ENCODE results near the gene SDS.

Gene SDS, protein sequence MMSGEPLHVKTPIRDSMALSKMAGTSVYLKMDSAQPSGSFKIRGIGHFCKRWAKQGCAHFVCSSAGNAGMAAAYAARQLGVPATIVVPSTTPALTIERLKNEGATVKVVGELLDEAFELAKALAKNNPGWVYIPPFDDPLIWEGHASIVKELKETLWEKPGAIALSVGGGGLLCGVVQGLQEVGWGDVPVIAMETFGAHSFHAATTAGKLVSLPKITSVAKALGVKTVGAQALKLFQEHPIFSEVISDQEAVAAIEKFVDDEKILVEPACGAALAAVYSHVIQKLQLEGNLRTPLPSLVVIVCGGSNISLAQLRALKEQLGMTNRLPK

DNA sequence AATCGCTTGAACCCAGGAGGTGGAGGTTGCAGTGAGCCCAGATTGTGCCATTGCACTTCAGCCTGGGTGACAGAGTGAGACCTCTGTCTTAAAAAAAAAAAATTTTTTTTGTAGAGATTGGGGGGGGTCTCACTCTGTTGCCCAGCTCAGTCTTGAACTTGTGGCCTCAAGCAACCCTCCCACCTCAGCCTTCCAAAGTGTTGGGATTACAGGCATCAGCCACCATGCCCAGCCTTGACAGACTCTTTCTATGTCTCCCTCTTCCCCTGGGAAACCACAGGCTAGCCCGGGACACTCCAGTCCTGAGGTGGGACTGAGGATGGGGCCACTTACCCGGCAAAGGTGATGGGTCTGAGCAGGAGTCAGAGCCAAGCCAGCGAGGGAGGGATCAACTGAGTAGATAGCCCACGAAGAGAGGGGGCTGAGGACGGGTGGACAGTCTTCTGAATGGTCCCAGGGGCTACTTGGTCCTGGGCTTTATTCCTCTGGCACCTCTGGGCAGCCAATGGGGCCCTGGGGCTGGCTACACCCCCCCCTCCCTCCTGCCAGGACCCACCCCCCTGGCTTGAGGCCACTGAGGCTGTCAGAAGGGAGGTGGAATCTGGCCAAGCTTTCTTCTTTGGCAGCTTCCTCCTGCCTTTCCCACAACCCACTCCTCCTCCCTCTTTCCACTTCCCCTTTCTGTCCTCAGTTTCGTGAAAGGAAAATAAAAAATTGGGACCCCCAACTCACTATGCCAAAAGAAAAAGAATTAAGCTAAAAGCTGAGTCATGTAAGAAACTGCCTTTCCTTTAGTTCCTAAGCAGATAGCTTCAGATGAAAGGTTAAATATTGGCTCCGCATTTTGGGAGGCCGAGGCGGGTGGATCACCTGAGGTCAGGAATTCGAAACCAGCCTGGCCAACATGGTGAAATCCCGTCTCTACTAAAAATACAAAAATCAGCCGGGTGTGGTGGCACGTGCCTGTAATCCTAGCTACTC, at the start of gene SDS:
Gene SDS (minus strand): TSS at position 453 of the 981 bp plus-strand sequence. CDS start 4,179 bp downstream, outside the sequence.
- TF ChIP-seq GATA2 (IDR thresholded peaks at IDR 0.05; ENCODE audit: low read depth, low read length) (no peak), GATA3 (IDR thresholded peaks at IDR 0.05; ENCODE audit: low read depth, low read length) (no peak)

DNA sequence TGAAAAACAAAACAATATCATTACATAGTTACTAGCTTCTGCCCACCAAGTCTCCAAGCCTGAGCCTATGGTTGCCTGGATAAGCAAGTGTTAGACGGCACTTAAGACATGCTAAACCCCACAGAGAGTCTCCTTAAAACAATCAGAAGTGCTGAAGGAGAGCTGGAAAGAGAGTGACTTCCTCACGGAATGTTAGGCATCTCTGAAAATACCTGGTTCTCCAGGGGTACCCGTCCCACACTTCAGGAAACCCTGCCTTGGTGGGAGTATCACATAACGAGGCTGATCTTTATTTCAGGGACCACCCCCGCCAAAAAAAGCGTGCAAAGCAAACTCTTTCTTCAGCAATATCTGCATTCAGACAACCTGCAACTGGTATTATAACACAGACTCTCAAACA, 49.6 kb upstream of the SDS start:
- TF ChIP-seq GATA2 (IDR thresholded peaks at IDR 0.05; ENCODE audit: low read depth, low read length): no peak
- TF ChIP-seq GATA3 (IDR thresholded peaks at IDR 0.05; ENCODE audit: low read depth, low read length): no peak

DNA sequence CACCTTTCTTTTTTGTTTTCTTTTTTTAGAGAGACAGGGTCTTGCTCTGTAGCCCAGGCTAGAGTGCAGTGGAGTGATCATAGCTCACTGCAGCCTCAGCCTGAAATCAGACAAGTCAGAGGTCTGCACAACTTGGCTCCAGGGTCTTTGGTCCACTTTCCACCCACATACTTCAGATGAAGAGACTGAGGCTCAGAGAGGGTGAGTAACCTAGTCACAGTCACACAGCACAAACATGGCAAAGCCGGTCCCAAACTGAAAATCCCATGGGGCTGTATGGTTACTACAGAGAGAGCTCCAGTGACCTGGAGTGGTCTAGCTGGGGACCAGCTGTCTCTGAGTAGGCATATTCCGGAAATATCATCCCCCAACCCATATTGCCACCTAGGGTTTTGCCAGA, 48.8 kb upstream of the SDS start:
- TF ChIP-seq GATA3 (IDR thresholded peaks at IDR 0.05; ENCODE audit: low read depth, low read length) (no peak), GATA2 (IDR thresholded peaks at IDR 0.05; ENCODE audit: low read depth, low read length) (no peak)

DNA sequence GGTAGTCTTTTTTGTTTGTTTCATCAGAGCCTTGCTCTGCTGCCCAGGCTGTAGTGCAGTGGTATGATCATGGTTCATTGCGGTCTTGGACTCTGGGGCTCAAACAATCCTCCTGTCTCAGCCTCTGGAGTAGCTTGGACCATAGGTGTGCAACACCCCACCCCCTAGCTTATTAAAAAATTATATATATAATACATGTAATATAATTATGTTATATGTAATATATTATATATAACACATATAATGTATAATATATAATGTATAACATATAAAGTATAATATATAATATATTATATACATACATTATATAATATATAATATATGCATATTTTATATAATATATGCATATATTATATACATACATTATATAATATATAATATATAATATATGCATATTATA, 46.2 kb upstream of the SDS start:
- TF ChIP-seq GATA3 (IDR thresholded peaks at IDR 0.05; ENCODE audit: low read depth, low read length) (no peak), GATA2 (IDR thresholded peaks at IDR 0.05; ENCODE audit: low read depth, low read length) (no peak)

DNA sequence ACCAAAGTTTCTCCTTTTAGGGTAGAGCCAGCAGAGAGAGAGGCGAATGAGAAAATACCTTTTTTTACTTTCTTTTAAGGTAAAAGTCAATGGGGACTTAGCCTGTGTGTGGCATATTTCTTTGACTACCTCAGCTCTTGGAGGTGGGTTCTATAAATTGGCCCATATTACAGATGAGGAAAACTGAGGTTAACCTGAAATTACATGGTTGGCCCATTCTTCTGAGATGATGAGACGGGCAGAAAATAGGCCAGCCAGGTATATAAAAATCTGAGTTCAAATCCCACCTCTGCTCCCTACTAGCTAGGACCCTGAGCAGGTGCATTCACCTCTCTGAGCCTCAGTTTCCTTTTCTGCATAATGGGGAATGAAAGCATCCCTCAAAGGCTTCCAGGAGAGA, 45.6 kb upstream of the SDS start:
- TF ChIP-seq GATA3 (IDR thresholded peaks at IDR 0.05; ENCODE audit: low read depth, low read length): no peak

DNA sequence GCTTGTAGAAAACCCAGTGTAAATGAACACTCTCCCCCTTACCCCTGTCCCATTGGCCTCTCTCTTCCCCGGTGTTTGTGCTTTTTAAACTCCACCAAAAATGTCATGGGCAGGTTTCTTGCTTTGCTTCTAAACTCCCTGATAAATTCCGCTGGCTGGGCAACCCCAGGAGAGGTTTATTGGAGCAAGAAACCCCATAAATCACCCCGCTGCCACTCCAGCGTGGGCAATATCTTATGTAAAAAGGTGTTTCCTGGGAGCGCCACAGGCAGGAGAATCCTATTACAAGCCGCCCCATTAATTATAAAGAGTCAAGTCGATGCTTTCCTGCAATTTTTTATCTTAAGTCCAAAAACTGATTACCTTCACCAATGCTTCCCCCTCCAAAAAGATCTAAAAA, 45.2 kb upstream of the SDS start:
- no peak for TF ChIP-seq GATA2 (IDR thresholded peaks at IDR 0.05; ENCODE audit: low read depth, low read length)
- TF ChIP-seq GATA3 (IDR thresholded peaks at IDR 0.05; ENCODE audit: low read depth, low read length): no peak

DNA sequence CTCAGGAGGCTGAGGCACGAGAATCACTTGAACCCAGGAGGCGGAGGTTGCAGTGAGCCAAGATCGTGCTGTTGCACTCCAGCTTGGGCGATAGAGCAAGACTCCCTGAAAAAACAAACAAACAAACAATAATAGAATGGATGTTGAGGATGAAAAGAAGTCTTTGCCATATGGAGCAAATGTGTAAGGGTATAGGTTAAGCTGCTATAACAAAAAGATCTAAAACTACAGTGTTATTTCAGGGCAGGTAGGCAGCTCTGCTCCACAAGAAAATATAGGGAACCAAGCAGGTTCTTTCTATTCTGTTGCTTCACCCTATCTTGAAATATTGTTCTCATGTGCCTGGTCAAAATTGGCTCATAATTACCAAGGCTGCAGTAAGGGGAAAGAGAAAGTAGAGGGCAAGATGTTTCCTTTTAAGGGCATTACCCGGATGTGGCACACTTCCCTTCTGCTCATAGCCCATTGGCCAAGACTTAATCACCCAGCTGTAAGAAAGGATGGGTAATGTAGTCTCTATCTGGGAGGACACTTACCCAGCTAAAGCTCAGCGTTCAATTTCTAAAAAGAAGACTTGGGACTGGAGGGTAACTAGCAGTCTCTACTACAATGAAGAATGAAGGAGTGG, 42.0 kb upstream of the SDS start:
- no peak for TF ChIP-seq GATA2 (IDR thresholded peaks at IDR 0.05; ENCODE audit: low read depth, low read length)
- no peak for TF ChIP-seq GATA3 (IDR thresholded peaks at IDR 0.05; ENCODE audit: low read depth, low read length)

DNA sequence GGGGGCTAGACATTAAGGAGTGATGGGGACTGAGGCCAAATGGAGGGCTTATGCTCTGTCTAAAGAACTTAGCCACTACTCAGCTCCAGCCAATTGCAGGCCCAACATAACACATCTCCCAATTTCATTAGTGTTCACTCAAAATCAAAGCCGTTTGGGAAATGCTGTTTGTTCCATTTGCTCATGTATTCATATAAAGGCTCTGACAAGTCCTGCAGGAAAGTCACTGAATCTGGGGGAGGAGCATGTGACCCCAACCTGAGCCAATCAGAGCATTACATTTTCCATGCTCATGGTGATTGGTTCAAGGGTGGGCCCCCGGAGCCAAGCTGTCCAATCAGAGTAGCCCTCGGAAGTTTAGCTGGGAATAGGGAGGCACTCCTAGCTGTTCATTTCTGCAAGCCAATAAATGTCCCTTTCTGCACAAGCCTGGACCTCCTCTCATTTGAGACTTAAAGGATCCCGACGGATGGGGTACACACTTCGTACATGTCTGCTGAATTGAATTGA, 39.4 kb upstream of the SDS start:
- TF ChIP-seq GATA3 (IDR thresholded peaks at IDR 0.05; ENCODE audit: low read depth, low read length) (no peak), GATA2 (IDR thresholded peaks at IDR 0.05; ENCODE audit: low read depth, low read length) (no peak)

DNA sequence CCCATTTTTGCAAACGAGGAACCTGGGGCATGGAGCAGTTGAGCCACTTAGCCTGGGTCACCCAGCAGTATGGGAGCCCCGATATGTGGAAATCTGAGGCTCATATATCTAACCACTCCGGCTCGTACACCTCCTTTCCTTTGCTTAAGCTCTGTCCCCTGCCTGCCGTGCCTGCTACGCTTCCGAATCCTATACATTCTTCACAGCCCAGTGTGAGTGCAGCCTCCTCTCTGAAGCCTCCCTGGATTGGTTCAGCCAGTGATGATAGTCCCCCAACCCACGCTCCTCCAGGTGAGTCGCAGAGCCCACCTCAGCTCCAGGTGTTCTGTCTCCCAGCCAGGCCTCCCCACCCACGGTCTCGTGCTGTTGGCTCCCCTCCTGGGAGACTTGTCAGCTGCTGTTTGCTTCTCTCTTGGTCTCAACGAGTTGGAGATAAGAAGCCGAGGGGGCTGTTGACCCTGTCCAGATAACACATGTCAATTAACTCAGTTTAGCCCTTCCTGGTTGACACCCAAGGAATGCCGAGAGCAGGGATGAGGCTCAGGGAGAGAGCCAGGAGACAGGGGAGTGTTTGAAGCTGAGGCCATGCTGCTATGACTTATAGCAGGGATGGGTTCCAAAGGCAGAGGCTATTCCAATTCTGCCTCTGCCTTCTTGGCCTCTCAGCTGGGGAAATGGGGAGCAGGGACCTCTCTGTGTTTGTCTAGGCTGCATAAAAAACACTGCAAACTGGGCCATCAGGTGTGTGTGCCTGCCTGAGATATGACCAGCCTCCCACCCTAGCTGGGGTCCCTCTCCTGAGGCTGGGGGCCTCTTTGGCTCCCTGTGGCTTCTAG, 37.5 kb upstream of the SDS start:
- TF ChIP-seq GATA2 (IDR thresholded peaks at IDR 0.05; ENCODE audit: low read depth, low read length) (no peak), GATA3 (IDR thresholded peaks at IDR 0.05; ENCODE audit: low read depth, low read length) (no peak)

DNA sequence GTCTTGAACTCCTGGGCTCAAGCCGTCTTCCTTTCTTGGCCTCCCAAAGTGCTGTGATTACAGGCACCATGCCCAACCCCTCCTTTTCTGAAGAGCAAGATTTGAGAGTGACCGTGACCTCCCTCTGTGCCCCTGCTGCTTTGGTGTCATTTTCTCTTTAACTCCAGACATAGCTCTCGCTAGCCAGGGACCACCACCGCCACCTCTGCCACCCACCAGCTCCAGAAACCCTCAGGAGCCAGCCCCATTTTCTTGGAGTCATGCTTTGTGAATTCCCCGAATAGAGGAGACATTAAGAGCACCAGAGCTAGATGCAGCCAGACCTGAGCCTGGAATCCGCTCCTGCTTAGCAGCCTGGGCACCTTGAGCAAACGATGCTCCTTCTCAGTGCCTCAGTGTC, 36.6 kb upstream of the SDS start:
- TF ChIP-seq GATA2 (IDR thresholded peaks at IDR 0.05; ENCODE audit: low read depth, low read length) (no peak), GATA3 (IDR thresholded peaks at IDR 0.05; ENCODE audit: low read depth, low read length) (no peak)

DNA sequence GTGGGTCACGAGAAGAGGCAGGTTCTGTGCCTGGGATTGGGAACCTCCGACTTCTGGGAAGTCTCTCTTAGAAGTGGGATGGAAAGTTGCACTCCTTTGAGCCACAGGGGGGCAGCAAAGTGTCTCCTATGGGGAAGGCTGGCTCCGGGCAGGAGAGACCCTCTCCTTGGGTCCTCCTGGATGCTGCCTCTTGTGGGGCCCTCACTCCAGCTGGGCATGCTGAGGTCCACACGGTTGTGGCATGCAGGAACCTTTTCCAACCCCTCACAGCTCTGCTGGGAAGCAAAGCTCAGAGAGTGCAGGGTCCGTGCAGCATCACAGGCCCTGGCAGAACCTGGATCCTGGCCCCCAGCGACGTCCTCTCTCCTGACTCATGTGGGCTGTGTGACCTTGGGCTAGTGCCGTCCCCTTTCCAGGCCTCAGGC, 35.9 kb upstream of the SDS start:
- TF ChIP-seq GATA3 (IDR thresholded peaks at IDR 0.05; ENCODE audit: low read depth, low read length): no peak
- TF ChIP-seq GATA2 (IDR thresholded peaks at IDR 0.05; ENCODE audit: low read depth, low read length): no peak

DNA sequence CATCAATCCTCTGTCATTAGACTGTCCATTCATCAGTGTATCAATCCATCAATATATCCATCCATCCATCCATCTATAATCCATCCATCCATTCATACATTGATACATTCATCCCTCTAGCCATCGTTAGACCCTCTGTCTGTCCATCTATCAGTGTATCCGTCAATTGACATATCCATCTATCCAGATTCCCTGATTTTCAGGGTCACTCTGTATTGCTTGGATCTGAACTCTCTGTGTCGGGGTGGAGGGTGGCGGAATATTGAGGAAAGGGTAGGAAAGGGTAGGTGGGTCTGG, 35.6 kb upstream of the SDS start:
- no peak for TF ChIP-seq GATA2 (IDR thresholded peaks at IDR 0.05; ENCODE audit: low read depth, low read length)
- no peak for TF ChIP-seq GATA3 (IDR thresholded peaks at IDR 0.05; ENCODE audit: low read depth, low read length)

DNA sequence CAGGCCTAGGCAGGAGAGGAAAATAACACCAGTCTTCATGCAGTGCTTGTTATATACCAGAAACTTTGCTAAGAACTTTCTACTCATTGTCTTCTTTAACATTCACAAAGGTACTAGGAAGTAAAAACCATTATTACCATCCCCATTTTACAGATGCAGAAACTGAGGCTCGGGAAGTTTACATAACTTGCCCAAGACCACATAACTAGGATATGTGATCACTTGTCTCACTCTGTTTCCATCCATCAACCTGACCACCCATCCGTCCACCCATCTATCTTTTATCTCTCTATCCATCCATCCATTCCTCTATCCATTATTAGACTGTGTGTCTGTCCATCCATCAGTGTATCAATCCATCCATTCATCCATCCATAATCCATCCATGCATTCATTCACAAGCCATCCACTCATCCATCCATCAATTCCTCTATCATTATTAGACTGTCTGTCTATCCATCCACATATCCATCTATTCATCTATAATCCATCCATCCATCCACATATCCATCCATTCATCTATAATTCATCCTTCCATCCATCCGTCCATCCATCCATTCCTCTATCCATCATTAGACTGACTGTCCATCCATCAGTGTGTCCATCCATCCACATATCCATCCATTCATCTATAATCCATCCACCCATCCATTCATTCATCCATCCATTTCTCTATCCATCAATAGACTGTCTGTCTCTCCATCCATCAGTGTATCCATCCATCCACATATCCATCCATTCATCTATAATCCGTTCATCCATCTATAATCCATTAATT, 35.0 kb upstream of the SDS start:
- no peak for TF ChIP-seq GATA3 (IDR thresholded peaks at IDR 0.05; ENCODE audit: low read depth, low read length)
- no peak for TF ChIP-seq GATA2 (IDR thresholded peaks at IDR 0.05; ENCODE audit: low read depth, low read length)

Measured in SH-SY5Y (cell line).